WTC11 (cell line): ENCODE data around the gene SDF4. TPM values are rescaled to one million over a fixed set of nuclear protein-coding genes. Genes with fewer than 3 reads are reported as not detected.

ENCODE experiments used
- ATAC-seq: fragments of 200-7000 bp; cut with Tn5 transposase; 2 replicates; pipeline ENCODE4 v1.10.0; 2021; ENCODE audit warnings: mild to moderate bottlenecking, moderate library complexity
- CTCF ChIA-PET: fragments of 300-600 bp; sonication (Branson Sonifier 250); formaldehyde crosslinking; loops from one replicate; lab custom pipeline; 2021; ENCODE audit warnings: antibody characterized with exemption; lab: Charles Lee
- POLR2A ChIA-PET: fragments of 350-600 bp; sonication (Branson Sonifier 250); formaldehyde crosslinking; loops from one replicate; lab custom pipeline; 2021; ENCODE audit warnings: antibody characterized with exemption; lab: Charles Lee
- DNase-seq: peaks from one replicate; pipeline ENCODE4 v3.0.0; 2021; ENCODE audit warnings: low spot score
- H3K27ac Mint-ChIP-seq: 2 replicates; pipeline ENCODE4 v1.8.0; 2021; ENCODE audit warnings: mixed read lengths
- H3K27me3 Mint-ChIP-seq: 2 replicates; pipeline ENCODE4 v1.8.0; 2021; ENCODE audit warnings: low read depth, mild to moderate bottlenecking, moderate library complexity, mixed read lengths
- H3K36me3 Mint-ChIP-seq: 2 replicates; pipeline ENCODE4 v1.8.0; 2021; ENCODE audit warnings: mixed read lengths
- H3K4me1 Mint-ChIP-seq: 2 replicates; pipeline ENCODE4 v1.8.0; 2022; ENCODE audit warnings: mixed read lengths
- H3K4me3 Mint-ChIP-seq: 2 replicates; pipeline ENCODE4 v1.8.0; 2021; ENCODE audit warnings: mild to moderate bottlenecking, moderate library complexity, mixed read lengths
- H3K9me3 Mint-ChIP-seq: 2 replicates; pipeline ENCODE4 v1.8.0; 2021; ENCODE audit warnings: mixed read lengths
- ELF4 ChIP-seq: sonication (generic); formaldehyde crosslinking; IDR thresholded peaks from 2 replicates; pipeline ENCODE4 v1.8.1; 2022; ENCODE audit warnings: low read depth, mild to moderate bottlenecking, moderate library complexity, missing genetic modification reagents
- EMX1 ChIP-seq: fragments of 250-450 bp; sonication (Bioruptor Pico); IDR thresholded peaks from 2 replicates; pipeline ENCODE4 v1.8.0; 2021; ENCODE audit warnings: mild to moderate bottlenecking
- HMGA2 ChIP-seq: fragments of 250-450 bp; sonication (Bioruptor Pico); IDR thresholded peaks from 2 replicates; pipeline ENCODE4 v1.4.0; 2021; ENCODE audit warnings: mild to moderate bottlenecking, moderate library complexity
- KAT7 ChIP-seq: sonication (generic); formaldehyde crosslinking; IDR thresholded peaks from 2 replicates; pipeline ENCODE4 v1.8.1; 2023; ENCODE audit warnings: missing genetic modification reagents, mild to moderate bottlenecking, borderline replicate concordance
- MXD4 ChIP-seq: fragments of 250-450 bp; sonication (Bioruptor Pico); IDR thresholded peaks from 2 replicates; pipeline ENCODE4 v1.8.0; 2021; ENCODE audit warnings: mild to moderate bottlenecking, moderate library complexity, borderline replicate concordance
- SMAD3 ChIP-seq: sonication (generic); formaldehyde crosslinking; IDR thresholded peaks from 2 replicates; pipeline ENCODE4 v1.8.0; 2022; ENCODE audit warnings: missing genetic modification reagents, mild to moderate bottlenecking, borderline replicate concordance
- STAT6 ChIP-seq: sonication (generic); formaldehyde crosslinking; conservative IDR thresholded peaks from 2 replicates; pipeline ENCODE4 v1.8.1; 2023; ENCODE audit warnings: mild to moderate bottlenecking, low read depth, missing genetic modification reagents, moderate library complexity
- USF2 ChIP-seq: sonication (generic); formaldehyde crosslinking; IDR thresholded peaks from 2 replicates; pipeline ENCODE4 v1.8.1; 2023; ENCODE audit warnings: mild to moderate bottlenecking, missing genetic modification reagents, moderate library complexity
- ZNF121 ChIP-seq: sonication (generic); formaldehyde crosslinking; IDR thresholded peaks from 2 replicates; pipeline ENCODE4 v1.8.0; 2023; ENCODE audit warnings: missing genetic modification reagents
- ZNF232 ChIP-seq: sonication (generic); formaldehyde crosslinking; IDR thresholded peaks from 2 replicates; pipeline ENCODE4 v1.8.0; 2022; ENCODE audit warnings: mild to moderate bottlenecking, missing genetic modification reagents
- ZNF396 ChIP-seq: fragments of 250-450 bp; sonication (Bioruptor Pico); IDR thresholded peaks from 2 replicates; pipeline ENCODE4 v1.8.0; 2021; ENCODE audit warnings: mild to moderate bottlenecking, moderate library complexity, borderline replicate concordance
- total RNA-seq: library from RNA; stranded (reverse); gene quantifications from 3 replicates; pipeline ENCODE4 v1.2.3, GENCODE V29; 2021
- TF ChIP-seq, protein P1 (sequence below): sonication (generic); formaldehyde crosslinking; IDR thresholded peaks from 2 replicates; pipeline ENCODE4 v1.8.1; 2022; ENCODE audit warnings: mild to moderate bottlenecking, moderate library complexity, missing genetic modification reagents
- TF ChIP-seq, protein P2 (sequence below): sonication (generic); formaldehyde crosslinking; IDR thresholded peaks from 2 replicates; pipeline ENCODE4 v1.8.1; 2023; ENCODE audit warnings: mild to moderate bottlenecking, missing genetic modification reagents
- TF ChIP-seq, protein P3 (sequence below): fragments of 250-450 bp; sonication (Bioruptor Pico); conservative IDR thresholded peaks from 2 replicates; pipeline ENCODE4 v1.9.0; 2021; ENCODE audit warnings: mild to moderate bottlenecking
- TF ChIP-seq, protein P4 (sequence below): sonication (generic); formaldehyde crosslinking; IDR thresholded peaks from 2 replicates; pipeline ENCODE4 v1.8.0; 2023; ENCODE audit warnings: missing genetic modification reagents
- TF ChIP-seq, protein P5 (sequence below): sonication (generic); formaldehyde crosslinking; IDR thresholded peaks from 2 replicates; pipeline ENCODE4 v1.8.0; 2023; ENCODE audit warnings: missing genetic modification reagents, mild to moderate bottlenecking, borderline replicate concordance

Gene SDF4
- total RNA-seq, 1 experiment from 2014 or later = 101 TPM

- ATAC-seq = no peak
Measured at GRCh38 chr1:1255611-1256010, 23.8 kb upstream of the SDF4 start.

More at GRCh38 chr1:1255611-1256010, 23.8 kb upstream of the SDF4 start:
- POLR2A ChIA-PET = no interaction called here
- Mint-ChIP-seq H3K4me1 (peaks cover 15% of the 10 kb centered on the region), H3K36me3 (peaks cover 54% of the 10 kb centered on the region), H3K27ac (no peak overlapping the region), H3K27me3 (no peaks in the 10 kb centered on the region), H3K9me3 (no peaks in the 10 kb centered on the region), H3K4me3 (no peak overlapping the region)
- CTCF ChIA-PET = no interaction called here
- DNase-seq = no peak
- TF ChIP-seq, protein P1, sequence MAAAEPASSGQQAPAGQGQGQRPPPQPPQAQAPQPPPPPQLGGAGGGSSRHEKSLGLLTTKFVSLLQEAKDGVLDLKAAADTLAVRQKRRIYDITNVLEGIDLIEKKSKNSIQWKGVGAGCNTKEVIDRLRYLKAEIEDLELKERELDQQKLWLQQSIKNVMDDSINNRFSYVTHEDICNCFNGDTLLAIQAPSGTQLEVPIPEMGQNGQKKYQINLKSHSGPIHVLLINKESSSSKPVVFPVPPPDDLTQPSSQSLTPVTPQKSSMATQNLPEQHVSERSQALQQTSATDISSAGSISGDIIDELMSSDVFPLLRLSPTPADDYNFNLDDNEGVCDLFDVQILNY (CRISPR knock-in tag) = no peak
- TF ChIP-seq, protein P2, sequence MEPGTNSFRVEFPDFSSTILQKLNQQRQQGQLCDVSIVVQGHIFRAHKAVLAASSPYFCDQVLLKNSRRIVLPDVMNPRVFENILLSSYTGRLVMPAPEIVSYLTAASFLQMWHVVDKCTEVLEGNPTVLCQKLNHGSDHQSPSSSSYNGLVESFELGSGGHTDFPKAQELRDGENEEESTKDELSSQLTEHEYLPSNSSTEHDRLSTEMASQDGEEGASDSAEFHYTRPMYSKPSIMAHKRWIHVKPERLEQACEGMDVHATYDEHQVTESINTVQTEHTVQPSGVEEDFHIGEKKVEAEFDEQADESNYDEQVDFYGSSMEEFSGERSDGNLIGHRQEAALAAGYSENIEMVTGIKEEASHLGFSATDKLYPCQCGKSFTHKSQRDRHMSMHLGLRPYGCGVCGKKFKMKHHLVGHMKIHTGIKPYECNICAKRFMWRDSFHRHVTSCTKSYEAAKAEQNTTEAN = no peak
- TF ChIP-seq, protein P3, sequence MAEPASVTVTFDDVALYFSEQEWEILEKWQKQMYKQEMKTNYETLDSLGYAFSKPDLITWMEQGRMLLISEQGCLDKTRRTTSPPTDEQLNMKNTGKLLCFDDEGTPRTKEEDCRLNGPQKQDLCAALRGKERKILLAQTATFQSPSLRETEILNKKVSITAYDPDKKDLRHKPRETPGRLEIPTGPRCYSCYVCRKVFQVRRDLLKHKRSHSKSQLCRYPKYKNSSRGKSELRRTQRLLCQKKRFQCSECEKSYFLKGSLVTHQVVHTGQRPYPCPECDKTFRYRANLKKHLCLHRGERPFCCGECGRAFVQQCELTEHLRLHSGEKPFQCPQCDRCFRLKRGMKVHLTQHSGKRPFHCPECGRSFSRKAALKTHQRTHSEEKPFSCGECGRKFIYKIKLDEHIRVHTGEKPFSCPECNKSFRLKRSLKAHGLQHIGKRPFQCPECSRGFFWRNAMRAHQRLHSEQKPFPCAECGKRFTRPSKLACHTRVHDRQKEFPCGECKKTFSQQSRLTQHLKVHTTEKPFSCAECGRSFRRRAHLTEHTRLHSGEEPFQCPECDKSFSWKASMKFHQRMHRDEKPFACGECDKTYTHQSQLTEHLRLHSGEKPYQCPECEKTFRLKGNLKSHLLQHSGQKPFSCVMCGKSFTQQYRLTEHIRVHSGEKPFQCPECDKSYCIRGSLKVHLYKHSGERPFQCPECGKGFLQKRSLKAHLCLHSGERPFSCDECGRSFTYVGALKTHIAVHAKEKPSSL = no peak
- TF ChIP-seq ZNF121 (CRISPR knock-in tag) (no peak), EMX1 (CRISPR knock-in tag) (no peak), KAT7 (CRISPR knock-in tag) (no peak), USF2 (CRISPR knock-in tag) (no peak), ZNF396 (CRISPR knock-in tag) (no peak), STAT6 (CRISPR knock-in tag) (no peak), SMAD3 (CRISPR knock-in tag) (no peak), HMGA2 (no peak), ZNF232 (CRISPR knock-in tag) (no peak), ELF4 (CRISPR knock-in tag) (no peak), MXD4 (CRISPR knock-in tag) (no peak)
- TF ChIP-seq, protein P4, sequence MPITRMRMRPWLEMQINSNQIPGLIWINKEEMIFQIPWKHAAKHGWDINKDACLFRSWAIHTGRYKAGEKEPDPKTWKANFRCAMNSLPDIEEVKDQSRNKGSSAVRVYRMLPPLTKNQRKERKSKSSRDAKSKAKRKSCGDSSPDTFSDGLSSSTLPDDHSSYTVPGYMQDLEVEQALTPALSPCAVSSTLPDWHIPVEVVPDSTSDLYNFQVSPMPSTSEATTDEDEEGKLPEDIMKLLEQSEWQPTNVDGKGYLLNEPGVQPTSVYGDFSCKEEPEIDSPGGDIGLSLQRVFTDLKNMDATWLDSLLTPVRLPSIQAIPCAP = no peak
- TF ChIP-seq, protein P5, sequence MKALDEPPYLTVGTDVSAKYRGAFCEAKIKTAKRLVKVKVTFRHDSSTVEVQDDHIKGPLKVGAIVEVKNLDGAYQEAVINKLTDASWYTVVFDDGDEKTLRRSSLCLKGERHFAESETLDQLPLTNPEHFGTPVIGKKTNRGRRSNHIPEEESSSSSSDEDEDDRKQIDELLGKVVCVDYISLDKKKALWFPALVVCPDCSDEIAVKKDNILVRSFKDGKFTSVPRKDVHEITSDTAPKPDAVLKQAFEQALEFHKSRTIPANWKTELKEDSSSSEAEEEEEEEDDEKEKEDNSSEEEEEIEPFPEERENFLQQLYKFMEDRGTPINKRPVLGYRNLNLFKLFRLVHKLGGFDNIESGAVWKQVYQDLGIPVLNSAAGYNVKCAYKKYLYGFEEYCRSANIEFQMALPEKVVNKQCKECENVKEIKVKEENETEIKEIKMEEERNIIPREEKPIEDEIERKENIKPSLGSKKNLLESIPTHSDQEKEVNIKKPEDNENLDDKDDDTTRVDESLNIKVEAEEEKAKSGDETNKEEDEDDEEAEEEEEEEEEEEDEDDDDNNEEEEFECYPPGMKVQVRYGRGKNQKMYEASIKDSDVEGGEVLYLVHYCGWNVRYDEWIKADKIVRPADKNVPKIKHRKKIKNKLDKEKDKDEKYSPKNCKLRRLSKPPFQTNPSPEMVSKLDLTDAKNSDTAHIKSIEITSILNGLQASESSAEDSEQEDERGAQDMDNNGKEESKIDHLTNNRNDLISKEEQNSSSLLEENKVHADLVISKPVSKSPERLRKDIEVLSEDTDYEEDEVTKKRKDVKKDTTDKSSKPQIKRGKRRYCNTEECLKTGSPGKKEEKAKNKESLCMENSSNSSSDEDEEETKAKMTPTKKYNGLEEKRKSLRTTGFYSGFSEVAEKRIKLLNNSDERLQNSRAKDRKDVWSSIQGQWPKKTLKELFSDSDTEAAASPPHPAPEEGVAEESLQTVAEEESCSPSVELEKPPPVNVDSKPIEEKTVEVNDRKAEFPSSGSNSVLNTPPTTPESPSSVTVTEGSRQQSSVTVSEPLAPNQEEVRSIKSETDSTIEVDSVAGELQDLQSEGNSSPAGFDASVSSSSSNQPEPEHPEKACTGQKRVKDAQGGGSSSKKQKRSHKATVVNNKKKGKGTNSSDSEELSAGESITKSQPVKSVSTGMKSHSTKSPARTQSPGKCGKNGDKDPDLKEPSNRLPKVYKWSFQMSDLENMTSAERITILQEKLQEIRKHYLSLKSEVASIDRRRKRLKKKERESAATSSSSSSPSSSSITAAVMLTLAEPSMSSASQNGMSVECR (CRISPR knock-in tag) = no peak
